Sigmoid colon (tissue), 4 donors: ENCODE data around the gene IQGAP1.

Experiments used
- CTCF ChIP-seq, 4 experiments: fragments of 450-650 bp in 3 of 4; fragments of 200-600 bp in 1 of 4; IDR thresholded peaks; one replicate each; pipeline ENCODE4 v1.5.1; 2016 to 2019; ENCODE audit warnings: antibody characterized with exemption in 4 of 4, mild to moderate bottlenecking in 3 of 4, moderate library complexity in 2 of 4
- EP300 ChIP-seq, 4 donors: sonication (generic); formaldehyde crosslinking; IDR thresholded peaks; one replicate each; pipeline ENCODE4 v1.6.1; 2017; ENCODE audit warnings: antibody characterized with exemption in 4 of 4
- POLR2A ChIP-seq, 2 donors: fragments of 450-650 bp; IDR thresholded peaks; one replicate each; pipeline ENCODE4 v1.6.1; 2016; ENCODE audit warnings: antibody characterized with exemption in 2 of 2, mild to moderate bottlenecking in 2 of 2, moderate library complexity in 2 of 2
- POLR2AphosphoS5 ChIP-seq, 4 donors: sonication (generic); formaldehyde crosslinking; IDR thresholded peaks; one replicate each; pipeline ENCODE4 v1.6.1; 2017; ENCODE audit warnings: antibody characterized with exemption in 4 of 4

DNA sequence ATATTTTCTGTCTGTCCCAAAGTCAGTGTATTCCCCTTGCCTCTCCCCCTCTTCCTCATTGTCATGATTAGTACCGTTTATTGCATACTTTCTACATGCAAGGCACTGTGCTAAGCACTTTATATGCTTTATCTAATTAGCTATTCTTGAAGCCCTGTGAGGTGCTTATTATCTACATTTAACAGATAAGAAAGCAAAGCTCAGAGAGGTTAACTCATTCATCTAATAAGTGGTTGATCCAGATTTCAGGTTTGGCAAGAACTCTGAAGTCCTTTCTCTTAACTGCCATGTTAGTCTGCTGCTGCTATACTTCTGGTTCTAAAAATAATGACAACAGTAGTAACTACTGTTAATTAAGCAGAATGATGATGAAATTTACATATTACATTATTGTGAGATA is 13.5 kb downstream of the IQGAP1 start:
- no peak for TF ChIP-seq CTCF (IDR thresholded peaks at IDR 0.05)
- TF ChIP-seq POLR2A (IDR thresholded peaks at IDR 0.05) = no peak
- TF ChIP-seq EP300 (IDR thresholded peaks at IDR 0.05) = no peak
- no peak for TF ChIP-seq POLR2AphosphoS5 (IDR thresholded peaks at IDR 0.05)
